Esophagus muscularis mucosa (tissue), 4 donors: ENCODE measurements around the gene CDR2. TPM values are rescaled to one million over a fixed set of nuclear protein-coding genes. Genes with fewer than 3 reads are reported as not detected.

ENCODE experiments used
- DNase-seq: peaks from one replicate; pipeline ENCODE4 v3.0.0-alpha.2; 2017; ENCODE audit errors: extremely low spot score
- H3K27ac ChIP-seq, 4 donors: fragments of 200-600 bp; sonication (generic); replicated peaks in 1 of 4; 1 replicate in 3 of 4; 2 replicates in 1 of 4; pipeline ENCODE4 v1.5.1; 2016 to 2019; ENCODE audit warnings: mild to moderate bottlenecking in 1 of 4
- H3K27me3 ChIP-seq, 4 donors: fragments of 200-600 bp; sonication (generic); one replicate each; pipeline versions ENCODE4 v1.5.1 to v1.6.0; 2016 to 2019
- H3K36me3 ChIP-seq, 4 donors: fragments of 200-600 bp; sonication (generic); one replicate each; pipeline ENCODE4 v1.5.1; 2016 to 2019
- H3K4me1 ChIP-seq, 4 donors: fragments of 200-600 bp; sonication (generic); one replicate each; pipeline ENCODE4 v1.5.1; 2016 to 2019
- H3K4me3 ChIP-seq, 4 donors: fragments of 200-600 bp; sonication (generic); 1 replicate in 2 of 4; 2 replicates in 2 of 4; pipeline ENCODE4 v1.5.1; 2016 to 2019; ENCODE audit warnings: mild to moderate bottlenecking in 4 of 4, moderate library complexity in 1 of 4
- H3K9me3 ChIP-seq, 4 donors: fragments of 200-600 bp; sonication (generic); 1 replicate in 3 of 4; 2 replicates in 1 of 4; pipeline ENCODE4 v1.5.1; 2016 to 2019
- EP300 ChIP-seq: sonication (generic); formaldehyde crosslinking; IDR thresholded peaks from one replicate; pipeline ENCODE4 v1.6.1; 2017; ENCODE audit warnings: antibody characterized with exemption
- POLR2A ChIP-seq: fragments of 450-650 bp; IDR thresholded peaks from one replicate; pipeline ENCODE4 v1.6.1; 2017; ENCODE audit warnings: antibody characterized with exemption, moderate library complexity, mild to moderate bottlenecking, low read depth
- POLR2AphosphoS5 ChIP-seq, 2 donors: sonication (generic); formaldehyde crosslinking; IDR thresholded peaks; one replicate each; pipeline ENCODE4 v1.6.1; 2017; ENCODE audit warnings: antibody characterized with exemption in 2 of 2
- WGBS: methylation state at CpG from one replicate; pipeline ENCODE4 v1.1.5; 2018; 5-methylcytosine and 5-hydroxymethylcytosine counted together
- intact Hi-C: fragments of 100-400 bp; cut with DNase I; formaldehyde crosslinking; loops from one replicate; pipeline ENCODE4 v1.15.1; 2023
- total RNA-seq, 4 donors: library from RNA; depleted of rRNA; stranded (reverse); fragments of >200 nt; gene quantifications; one replicate each; pipeline versions ENCODE4 v1.1.0 to v1.2.1, GENCODE V29; 2016
- TF ChIP-seq, protein P1 (sequence below), 3 experiments: fragments of 200-600 bp in 2 of 3; fragments of 450-650 bp in 1 of 3; sonication (generic) in 2 of 3; IDR thresholded peaks; one replicate each; pipeline ENCODE4 v1.5.1; 2017 to 2019; ENCODE audit warnings: antibody characterized with exemption in 3 of 3, mild to moderate bottlenecking in 2 of 3, moderate library complexity in 1 of 3

CDR2 gene
- total RNA-seq, 4 donors from 2014 or later = 37.0 to 54.0 (median 39.5) TPM

- Histone ChIP-seq H3K27me3 (no peaks in the 10 kb centered on the region), H3K9me3 (no peaks in the 10 kb centered on the region), H3K4me3 (no peak overlapping the region), H3K4me1 (peaks cover 4 to 15% (median 12%) of the 10 kb centered on the region in 4 donors), H3K36me3 (peaks cover 45 to 95% (median 82%) of the 10 kb centered on the region in 4 donors), H3K27ac (no peak overlapping the region)
- intact Hi-C loops = no loop called here
- DNase-seq = no peak
- no peak for TF ChIP-seq POLR2A
- no peak for TF ChIP-seq POLR2AphosphoS5 (IDR thresholded peaks at IDR 0.05)
- 67% methylated on average over 1 of the region's 4 CpGs for WGBS
Observed at GRCh38 chr16:22326369-22326652, 48.1 kb downstream of the CDR2 start.

- WGBS = 91% methylated on average over 29 of the region's 46 CpGs
- intact Hi-C loops = no loop called here
- no peak overlapping the region for H3K4me3 ChIP-seq
Observed at GRCh38 chr16:22325598-22326368, 48.6 kb downstream of the CDR2 start.

DNA sequence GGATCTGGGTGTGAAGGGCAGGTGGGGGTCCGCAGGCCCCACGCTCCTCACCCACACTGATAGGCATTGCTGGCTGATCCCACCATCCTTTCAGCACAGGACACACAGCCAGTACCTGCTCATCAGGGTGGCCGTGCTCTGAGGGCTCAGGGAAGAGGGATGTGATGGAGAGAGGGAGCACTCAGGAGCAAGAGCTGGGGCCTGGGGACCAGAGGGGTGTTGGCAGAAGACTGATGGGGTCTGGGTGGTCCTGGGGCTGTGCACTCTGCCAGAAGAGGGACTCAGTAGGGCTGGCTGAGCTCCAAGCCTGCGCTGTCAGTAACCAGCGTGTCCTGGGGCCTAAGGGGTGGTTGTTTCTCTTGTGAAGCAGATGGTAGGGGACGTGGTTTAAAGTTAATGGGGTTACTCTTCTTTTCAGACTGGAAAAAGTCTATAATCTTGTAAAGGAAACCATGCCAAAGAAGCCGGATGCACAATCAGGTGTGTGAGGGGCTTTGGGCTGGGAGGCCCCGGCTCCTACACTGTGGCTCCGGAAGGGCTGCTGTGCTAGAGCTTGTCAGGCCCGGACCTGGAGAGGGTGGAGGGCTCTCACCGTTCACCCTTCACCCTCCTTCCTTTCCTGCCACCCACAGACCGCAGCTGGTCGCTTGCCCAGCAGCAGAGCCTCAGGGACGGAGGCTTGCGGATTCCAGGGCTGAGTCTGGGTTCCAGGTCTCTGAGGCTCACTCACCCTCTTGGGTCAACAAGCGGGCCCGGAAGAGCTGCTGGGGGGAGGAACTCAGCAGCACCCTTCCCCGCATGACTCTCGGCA, 49.4 kb downstream of the CDR2 start:
- TF ChIP-seq, protein P1, sequence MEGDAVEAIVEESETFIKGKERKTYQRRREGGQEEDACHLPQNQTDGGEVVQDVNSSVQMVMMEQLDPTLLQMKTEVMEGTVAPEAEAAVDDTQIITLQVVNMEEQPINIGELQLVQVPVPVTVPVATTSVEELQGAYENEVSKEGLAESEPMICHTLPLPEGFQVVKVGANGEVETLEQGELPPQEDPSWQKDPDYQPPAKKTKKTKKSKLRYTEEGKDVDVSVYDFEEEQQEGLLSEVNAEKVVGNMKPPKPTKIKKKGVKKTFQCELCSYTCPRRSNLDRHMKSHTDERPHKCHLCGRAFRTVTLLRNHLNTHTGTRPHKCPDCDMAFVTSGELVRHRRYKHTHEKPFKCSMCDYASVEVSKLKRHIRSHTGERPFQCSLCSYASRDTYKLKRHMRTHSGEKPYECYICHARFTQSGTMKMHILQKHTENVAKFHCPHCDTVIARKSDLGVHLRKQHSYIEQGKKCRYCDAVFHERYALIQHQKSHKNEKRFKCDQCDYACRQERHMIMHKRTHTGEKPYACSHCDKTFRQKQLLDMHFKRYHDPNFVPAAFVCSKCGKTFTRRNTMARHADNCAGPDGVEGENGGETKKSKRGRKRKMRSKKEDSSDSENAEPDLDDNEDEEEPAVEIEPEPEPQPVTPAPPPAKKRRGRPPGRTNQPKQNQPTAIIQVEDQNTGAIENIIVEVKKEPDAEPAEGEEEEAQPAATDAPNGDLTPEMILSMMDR (IDR thresholded peaks at IDR 0.05) = no peak
- TF ChIP-seq POLR2AphosphoS5 (IDR thresholded peaks at IDR 0.05) (no peak), POLR2A (no peak), EP300 (no peak)
- intact Hi-C loops = no loop called here
- DNase-seq = no peak
- no peaks in the 10 kb centered on the region for H3K27me3 ChIP-seq
- H3K36me3 ChIP-seq = peaks cover 45 to 97% (median 85%) of the 10 kb centered on the region in 4 donors
- H3K9me3 ChIP-seq = no peaks in the 10 kb centered on the region
- 90% methylated on average over 15 of the region's 19 CpGs for WGBS
- H3K4me1 ChIP-seq = peaks cover 5 to 10% (median 8%) of the 10 kb centered on the region in 4 donors
- no peak overlapping the region for H3K27ac ChIP-seq
- H3K4me3 ChIP-seq = no peak overlapping the region

More at GRCh38 chr16:22325598-22326368, 48.6 kb downstream of the CDR2 start:
- Histone ChIP-seq H3K36me3 (peaks cover 45 to 96% (median 81%) of the 10 kb centered on the region in 4 donors), H3K4me1 (peaks cover 5 to 15% (median 14%) of the 10 kb centered on the region in 4 donors), H3K27me3 (no peaks in the 10 kb centered on the region), H3K9me3 (no peaks in the 10 kb centered on the region), H3K27ac (no peak overlapping the region)
- DNase-seq = peak; percentile 62
- no peak for TF ChIP-seq EP300
- TF ChIP-seq POLR2A = no peak
- TF ChIP-seq POLR2AphosphoS5 (IDR thresholded peaks at IDR 0.05) = no peak

DNA sequence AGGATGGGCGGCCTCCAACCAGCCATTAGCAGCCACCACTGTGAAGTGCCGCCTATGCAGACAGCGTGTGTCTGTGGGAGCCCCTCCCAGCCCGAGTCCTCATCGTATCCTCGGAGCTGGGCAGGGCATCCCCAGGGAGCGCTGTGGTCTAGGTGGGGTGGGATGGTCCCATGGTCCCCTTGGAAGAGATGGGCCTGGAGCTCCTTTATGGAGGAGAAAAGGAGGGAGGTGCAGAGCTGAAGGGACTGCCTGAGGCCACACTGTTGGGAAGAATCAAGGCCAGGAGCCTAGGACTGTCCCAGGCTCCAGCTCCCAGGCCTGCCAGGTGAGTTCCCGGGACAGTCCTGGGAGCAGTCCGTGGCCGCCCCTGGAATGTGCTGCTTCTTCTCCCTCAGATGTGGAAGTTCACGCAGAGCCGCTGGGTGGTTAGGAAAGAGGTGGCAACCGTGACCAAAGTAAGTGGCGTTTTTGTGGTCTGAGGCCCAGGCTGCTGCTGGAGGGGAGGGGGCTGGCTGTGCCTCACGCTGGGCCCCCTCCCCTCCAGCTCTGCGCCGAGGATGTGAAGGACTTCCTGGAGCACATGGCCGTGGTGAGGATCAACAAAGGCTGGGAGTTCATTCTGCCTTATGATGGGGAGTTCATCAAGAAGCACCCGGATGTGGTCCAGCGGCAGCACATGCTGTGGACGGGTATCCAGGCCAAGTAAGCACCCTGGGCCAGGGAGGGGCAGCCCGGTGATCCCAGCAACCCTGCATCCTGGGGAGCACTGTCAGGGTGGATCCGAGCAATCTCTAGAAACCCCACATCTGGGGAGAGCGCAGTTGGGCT, 50.2 kb downstream of the CDR2 start:
- no peak overlapping the region for H3K27ac ChIP-seq
- intact Hi-C loops = no loop called here
- DNase-seq = no peak
- 90% methylated on average over 16 of the region's 24 CpGs for WGBS
- H3K9me3 ChIP-seq = no peaks in the 10 kb centered on the region
- peaks cover 5 to 8% (median 6%) of the 10 kb centered on the region in 4 donors for H3K4me1 ChIP-seq
- H3K4me3 ChIP-seq = no peak overlapping the region
- TF ChIP-seq POLR2AphosphoS5 (IDR thresholded peaks at IDR 0.05) = no peak
- TF ChIP-seq, protein P1 (IDR thresholded peaks at IDR 0.05) = no peak
- TF ChIP-seq EP300 = no peak
- TF ChIP-seq POLR2A = no peak
- peaks cover 45 to 99% (median 88%) of the 10 kb centered on the region in 4 donors for H3K36me3 ChIP-seq
- H3K27me3 ChIP-seq = no peaks in the 10 kb centered on the region

DNA sequence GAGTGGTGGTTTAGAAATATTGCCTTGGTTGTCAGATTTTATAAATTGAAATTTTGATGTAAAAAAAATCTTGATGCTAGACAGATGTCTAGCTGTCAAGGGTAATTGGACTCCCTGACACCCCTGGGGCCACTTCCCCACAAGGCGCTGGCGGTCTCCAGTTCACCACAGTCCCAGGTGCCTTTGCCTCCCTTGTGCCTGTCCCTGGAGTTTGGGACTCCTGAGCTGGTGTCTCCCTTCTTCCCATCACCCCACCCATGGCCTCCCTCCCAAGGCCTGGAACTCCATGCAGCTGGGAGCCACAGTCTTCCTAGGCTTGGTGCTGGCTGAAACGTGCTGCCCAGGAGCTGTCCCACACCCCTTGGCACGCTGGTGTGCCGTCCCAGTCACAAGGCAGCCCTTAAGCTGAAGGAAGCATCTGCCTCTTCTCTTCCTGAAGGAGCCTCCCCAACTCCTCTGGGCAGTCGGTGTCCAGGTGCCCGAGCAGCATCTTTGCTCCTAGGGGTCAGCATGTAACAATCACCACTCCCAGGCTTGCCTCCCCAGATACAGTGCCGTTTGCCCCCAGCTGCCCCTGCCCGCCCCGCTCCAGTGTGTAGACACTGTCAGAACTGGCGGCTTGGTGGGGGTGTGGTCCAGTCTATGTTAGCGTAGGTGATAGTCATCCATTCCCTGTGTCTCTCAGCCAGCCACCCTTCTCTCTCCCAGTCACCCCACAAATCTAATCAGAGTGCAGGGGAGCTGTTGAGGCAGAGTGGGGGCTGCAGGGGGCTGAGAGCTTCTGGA, 51.1 kb downstream of the CDR2 start:
- no peak for DNase-seq
- Histone ChIP-seq H3K4me3 (no peak overlapping the region), H3K4me1 (peaks cover 5 to 8% (median 6%) of the 10 kb centered on the region in 4 donors), H3K27me3 (no peaks in the 10 kb centered on the region), H3K27ac (no peak overlapping the region), H3K9me3 (no peaks in the 10 kb centered on the region), H3K36me3 (peaks cover 41 to 99% (median 88%) of the 10 kb centered on the region in 4 donors)
- 93% methylated on average over 12 of the region's 12 CpGs for WGBS
- intact Hi-C loops = no loop called here
- TF ChIP-seq EP300 (no peak), POLR2AphosphoS5 (IDR thresholded peaks at IDR 0.05) (no peak), POLR2A (no peak)
- TF ChIP-seq, protein P1 (IDR thresholded peaks at IDR 0.05) = no peak
